ENCODE data around the gene YLPM1. TPM values are rescaled to one million over a fixed set of nuclear protein-coding genes. Genes with fewer than 3 reads are reported as not detected.
A peak's percentile ranks its signal among the peaks of the same experiment; 100 is the strongest.

YLPM1 gene
- total RNA-seq, 2 donors from 2014 or later = 30.0 to 47.7 TPM

- DNase-seq (peak in 2 of 4 donors; percentile 21 to 25), ATAC-seq (no peak)
- Histone ChIP-seq H3K4me1 (peaks cover 9% of the 10 kb centered on the region), H3K9me3 (no peaks in the 10 kb centered on the region), H3K36me3 (replicated peaks in 1 of 2; ENCODE audit: insufficient read depth in 1 of 2, low read depth in 2 of 2) (no peaks in the 10 kb centered on the region), H3K27me3 (no peaks in the 10 kb centered on the region), H3K4me3 (no peak overlapping the region), H3K27ac (no peak overlapping the region)
- 71 to 73% methylated on average over 1 of the region's 1 CpG for WGBS, 2 donors
- intact Hi-C loops (cut with DNase I) = no loop called here
- no peak for TF ChIP-seq POLR2A (IDR thresholded peaks at IDR 0.05)
- TF ChIP-seq CTCF (IDR thresholded peaks at IDR 0.05) = no peak
These were observed 93.2 kb downstream of the YLPM1 start for GRCh38 chr14:74856366-74856765.

- 55 to 64% methylated on average over 1 of the region's 1 CpG for WGBS, 2 donors
- Histone ChIP-seq H3K27me3 (no peaks in the 10 kb centered on the region), H3K4me3 (no peak overlapping the region), H3K4me1 (peaks cover 9% of the 10 kb centered on the region), H3K36me3 (replicated peaks in 1 of 2; ENCODE audit: insufficient read depth in 1 of 2, low read depth in 2 of 2) (no peaks in the 10 kb centered on the region), H3K27ac (no peak overlapping the region), H3K9me3 (no peaks in the 10 kb centered on the region)
- intact Hi-C loops (cut with DNase I) = no loop called here
- no peak for ATAC-seq
- TF ChIP-seq POLR2A (IDR thresholded peaks at IDR 0.05) (no peak), CTCF (IDR thresholded peaks at IDR 0.05) (no peak)
- DNase-seq = no peak
These were observed 94.9 kb downstream of the YLPM1 start for GRCh38 chr14:74858022-74858421.

GRCh38 chr14:74859757-74860552, 96.8 kb downstream of the YLPM1 start:
- Histone ChIP-seq H3K9me3 (no peaks in the 10 kb centered on the region), H3K36me3 (replicated peaks in 1 of 2; ENCODE audit: insufficient read depth in 1 of 2, low read depth in 2 of 2) (no peaks in the 10 kb centered on the region), H3K4me3 (no peak overlapping the region), H3K27ac (no peak overlapping the region), H3K4me1 (no peaks in the 10 kb centered on the region), H3K27me3 (no peaks in the 10 kb centered on the region)
- DNase-seq (no peak), ATAC-seq (no peak)
- WGBS, 2 donors = 38 to 42% methylated on average over 10 of the region's 10 CpGs
- intact Hi-C loops (cut with DNase I) = loop anchor here (5.0 to 10.0 kb wide), 2 partner anchors 47 to 225 kb away; no protein-coding TSS in a partner anchor
- no peak for TF ChIP-seq POLR2A (IDR thresholded peaks at IDR 0.05)
- TF ChIP-seq CTCF (IDR thresholded peaks at IDR 0.05) = no peak

DNA sequence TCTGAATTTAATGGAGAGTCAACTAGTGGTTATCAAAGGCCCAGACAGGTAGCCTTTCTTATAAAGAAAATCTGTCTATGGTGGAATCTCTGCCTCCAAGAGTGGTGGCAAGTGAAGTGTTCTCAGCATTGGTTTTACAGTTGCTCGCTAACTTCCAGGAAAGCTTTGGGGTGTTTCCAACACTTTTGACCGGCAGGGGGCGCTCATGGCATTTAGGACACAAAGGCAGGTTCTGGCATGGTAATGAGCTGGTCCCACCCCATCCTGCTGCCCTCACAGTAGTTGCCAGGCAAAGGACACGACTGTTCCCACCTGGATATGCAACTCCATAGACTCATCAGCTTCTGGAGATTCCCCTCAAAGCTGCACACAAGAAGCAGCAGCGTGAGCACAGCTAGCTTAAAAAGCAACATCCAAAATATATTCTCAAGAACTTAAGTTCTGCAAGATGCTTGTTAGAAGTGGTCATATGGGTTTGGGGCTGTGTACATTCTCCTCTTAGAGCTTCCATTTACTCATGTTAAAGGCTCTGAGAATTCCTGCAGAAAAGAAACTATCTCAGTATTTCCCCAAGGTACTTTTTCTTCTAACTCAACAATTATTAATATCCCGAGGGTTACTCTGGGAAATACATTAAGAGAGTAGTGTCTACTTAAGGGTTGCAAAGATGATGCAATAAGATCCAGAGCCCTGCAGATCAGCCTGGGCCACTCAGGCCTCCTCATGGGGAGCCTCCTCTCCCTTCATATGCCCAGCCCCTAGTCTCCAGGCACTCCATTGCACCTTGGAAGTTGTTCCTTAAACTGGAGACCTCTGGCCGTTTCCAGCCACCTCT, 98.0 kb downstream of the YLPM1 start:
- no peaks in the 10 kb centered on the region for H3K9me3 ChIP-seq
- TF ChIP-seq POLR2A (IDR thresholded peaks at IDR 0.05) = no peak
- TF ChIP-seq CTCF (IDR thresholded peaks at IDR 0.05) = peak; percentile 76 to 86 (median 82)
- no peak overlapping the region for H3K4me3 ChIP-seq
- H3K4me1 ChIP-seq = no peaks in the 10 kb centered on the region
- no peaks in the 10 kb centered on the region for H3K27me3 ChIP-seq
- H3K36me3 ChIP-seq (replicated peaks in 1 of 2; ENCODE audit: insufficient read depth in 1 of 2, low read depth in 2 of 2) = no peaks in the 10 kb centered on the region
- WGBS, 2 donors = 22 to 27% methylated on average over 6 to 7 of the region's 7 CpGs
- ATAC-seq (peak; percentile 82), DNase-seq (peak; percentile 90 to 96 (median 91))
- intact Hi-C loops (cut with DNase I) = loop anchor here (5.0 to 10.0 kb wide), 2 partner anchors 46 to 224 kb away; no protein-coding TSS in a partner anchor
- H3K27ac ChIP-seq = no peak overlapping the region

All from body of pancreas (tissue), 4 donors.